ENCODE results near the gene NOP10. TPM values are rescaled to one million over a fixed set of nuclear protein-coding genes. Genes with fewer than 3 reads are reported as not detected.

The NOP10 gene
- total RNA-seq, 4 donors from 2014 or later = 75.4 to 133 (median 87.7) TPM

DNA sequence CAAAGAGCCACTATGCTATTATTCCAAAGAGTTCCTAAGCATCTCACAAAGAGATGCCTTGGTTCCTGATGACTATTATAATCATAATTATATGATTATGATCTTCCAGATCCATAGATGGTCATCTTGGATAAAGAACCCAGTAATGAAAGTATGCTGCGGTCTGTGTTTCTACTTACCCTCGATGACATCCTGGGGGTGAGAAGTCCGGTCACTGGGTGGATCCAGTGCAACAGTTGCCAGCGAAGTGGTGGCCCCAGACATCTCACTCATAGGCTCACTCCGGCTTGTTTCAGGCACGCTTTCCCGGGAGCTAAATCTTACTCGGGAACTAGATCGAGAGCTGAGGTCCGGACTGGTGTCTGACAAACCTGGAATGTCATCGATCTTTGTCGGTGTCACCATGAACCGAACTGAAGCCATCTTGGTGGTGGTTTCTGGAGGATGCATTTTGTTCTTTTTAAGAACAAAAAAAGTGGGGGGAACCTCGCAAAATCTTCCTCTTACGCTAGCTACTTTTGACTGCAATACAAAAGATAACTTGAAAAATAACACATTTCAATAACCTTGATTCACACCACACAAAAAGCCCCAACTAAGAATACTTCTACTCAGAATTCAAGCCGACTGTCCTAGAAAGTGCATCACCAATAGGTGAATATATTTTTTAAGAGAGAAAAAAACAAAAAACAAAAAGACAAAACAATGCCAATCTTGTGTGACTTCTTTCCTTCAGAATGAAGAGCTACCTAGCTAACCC is 6.5 kb downstream of the NOP10 start:
- Histone ChIP-seq H3K4me3 (peak overlapping the region; percentile 61 to 97 (median 75)), H3K4me1 (peaks cover 0 to 54% (median 14%) of the 10 kb centered on the region in 4 donors), H3K27me3 (no peaks in the 10 kb centered on the region), H3K36me3 (peaks cover 0 to 17% (median 0%) of the 10 kb centered on the region in 3 donors), H3K27ac (peak overlapping the region in 2 of 4 donors; percentile 94 to 95), H3K9me3 (no peaks in the 10 kb centered on the region)
- TF ChIP-seq CTCF (IDR thresholded peaks at IDR 0.05) = no peak
- no peak for TF ChIP-seq EP300 (IDR thresholded peaks at IDR 0.05)
- no peak for TF ChIP-seq POLR2A (IDR thresholded peaks at IDR 0.05)
- 81 to 83% methylated on average over 16 of the region's 16 CpGs for WGBS, 2 donors
- DNase-seq (ENCODE audit: low spot score in 2 of 2) = no peak

DNA sequence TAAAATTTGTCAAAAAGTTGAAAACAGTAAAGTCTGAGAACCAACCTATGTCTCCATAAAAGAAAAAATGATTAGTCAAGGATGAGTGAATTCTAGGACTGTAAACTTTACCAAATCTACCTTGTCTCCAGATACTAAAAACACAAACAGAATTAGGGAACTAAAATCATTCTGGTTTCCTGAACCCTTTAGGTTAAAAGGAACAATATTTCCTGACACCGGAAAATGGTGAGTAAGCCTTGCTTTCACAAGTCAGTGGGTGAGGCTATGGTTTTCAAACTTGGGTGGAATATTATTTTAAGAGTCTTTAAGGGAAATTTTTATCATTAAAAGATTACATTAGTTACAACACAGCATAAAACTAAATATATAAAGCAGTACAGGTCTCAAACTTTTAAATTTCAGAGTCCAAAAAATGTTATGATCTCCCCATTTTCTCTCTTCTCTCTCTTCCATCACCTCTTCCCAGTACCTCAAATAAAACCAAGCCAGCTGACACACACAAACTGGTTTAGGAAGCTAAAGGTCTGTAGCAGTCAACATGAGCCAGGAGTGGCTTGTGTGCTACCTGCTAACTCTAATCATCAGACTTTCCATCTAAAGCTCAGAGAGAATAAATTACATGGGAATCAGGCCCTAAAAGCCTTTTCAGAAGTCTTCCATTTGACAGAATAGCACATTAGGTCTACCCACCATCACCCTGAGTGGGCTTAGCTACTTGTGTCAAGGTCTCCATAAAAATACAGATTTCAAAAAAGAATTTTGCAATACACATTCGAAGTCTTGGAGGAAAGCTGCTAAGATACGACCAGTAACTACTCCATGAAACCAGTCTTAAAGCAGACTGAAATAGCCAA is 7.5 kb downstream of the NOP10 start:
- DNase-seq (ENCODE audit: low spot score in 2 of 2) = no peak
- no peaks in the 10 kb centered on the region for H3K9me3 ChIP-seq
- peaks cover 0 to 7% (median 0%) of the 10 kb centered on the region in 3 donors for H3K36me3 ChIP-seq
- no peak for TF ChIP-seq POLR2A (IDR thresholded peaks at IDR 0.05)
- TF ChIP-seq CTCF (IDR thresholded peaks at IDR 0.05) = no peak
- TF ChIP-seq EP300 (IDR thresholded peaks at IDR 0.05) = peak in 1 of 2 donors; percentile 40
- H3K27ac ChIP-seq = peak overlapping the region in 3 of 4 donors; percentile 30 to 95 (median 94)
- no peaks in the 10 kb centered on the region for H3K27me3 ChIP-seq
- H3K4me3 ChIP-seq = peak overlapping the region in 2 of 4 donors; percentile 85 to 97
- WGBS, 2 donors = 80 to 82% methylated on average over 3 of the region's 3 CpGs
- H3K4me1 ChIP-seq = peaks cover 0 to 44% (median 13%) of the 10 kb centered on the region in 4 donors

GRCh38 chr15:34334672-34335071 is 8.3 kb downstream of the NOP10 start:
- Histone ChIP-seq H3K27ac (peak overlapping the region in 3 of 4 donors; percentile 30 to 95 (median 94)), H3K27me3 (no peaks in the 10 kb centered on the region), H3K4me3 (peak overlapping the region in 1 of 4 donors; percentile 3), H3K36me3 (no peaks in the 10 kb centered on the region), H3K9me3 (no peaks in the 10 kb centered on the region), H3K4me1 (peaks cover 0 to 38% (median 13%) of the 10 kb centered on the region in 4 donors)
- TF ChIP-seq POLR2A (IDR thresholded peaks at IDR 0.05) (no peak), EP300 (IDR thresholded peaks at IDR 0.05) (no peak), CTCF (IDR thresholded peaks at IDR 0.05) (no peak)
- DNase-seq (ENCODE audit: low spot score in 2 of 2) = no peak
- WGBS, 2 donors = 72 to 77% methylated on average over 4 of the region's 4 CpGs

DNA sequence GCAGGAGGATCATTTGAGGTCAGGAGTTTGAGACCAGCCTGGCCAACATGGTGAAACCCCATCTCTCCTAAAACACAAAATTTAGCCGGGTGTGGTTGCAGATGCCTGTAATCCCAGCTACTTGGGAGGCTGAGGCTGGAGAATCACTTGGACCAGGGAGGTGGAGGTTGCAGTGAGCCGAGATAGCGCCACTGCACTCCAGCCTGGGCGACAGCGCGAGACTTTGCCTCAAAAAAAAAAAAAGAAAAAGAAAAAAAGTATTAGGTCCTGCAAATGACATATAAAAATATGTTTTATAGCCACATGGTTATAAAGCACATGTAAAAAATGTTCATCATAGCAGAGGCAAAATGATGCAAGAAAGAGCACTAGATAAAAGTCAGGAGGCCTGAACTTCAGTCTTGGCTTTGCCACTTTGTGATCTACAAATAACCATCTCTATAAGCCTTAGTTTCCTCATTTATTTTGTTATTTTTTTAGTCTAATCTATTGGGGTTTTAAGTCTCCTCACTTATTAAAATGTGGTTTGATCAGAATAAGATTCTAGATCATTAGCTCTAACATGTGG is 10.3 kb downstream of the NOP10 start:
- Histone ChIP-seq H3K27ac (no peak overlapping the region), H3K4me1 (peaks cover 0 to 34% (median 11%) of the 10 kb centered on the region in 4 donors), H3K27me3 (no peaks in the 10 kb centered on the region), H3K36me3 (no peaks in the 10 kb centered on the region), H3K4me3 (no peak overlapping the region), H3K9me3 (no peaks in the 10 kb centered on the region)
- no peak for DNase-seq (ENCODE audit: low spot score in 2 of 2)
- 95% methylated on average over 6 of the region's 6 CpGs for WGBS, 2 donors
- TF ChIP-seq EP300 (IDR thresholded peaks at IDR 0.05) = no peak
- TF ChIP-seq CTCF (IDR thresholded peaks at IDR 0.05) = no peak
- TF ChIP-seq POLR2A (IDR thresholded peaks at IDR 0.05) = no peak

Data from tibial nerve (tissue), 4 donors.